ENCODE results near the gene DRC7.

DRC7 gene

GRCh38 chr16:57698812-57699405 is 4.3 kb downstream of the DRC7 start:
- no peak for DNase-seq (ENCODE audit: extremely low spot score)
- POLR2A ChIA-PET: no interaction called here
- CTCF ChIA-PET: no interaction called here
- TF ChIP-seq ARNT (IDR thresholded peaks at IDR 0.05) (no peak), TARDBP (IDR thresholded peaks at IDR 0.05) (no peak), LEF1 (IDR thresholded peaks at IDR 0.05; ENCODE audit: borderline replicate concordance) (no peak), HDGF (IDR thresholded peaks at IDR 0.05; ENCODE audit: borderline replicate concordance) (no peak), BHLHE40 (IDR thresholded peaks at IDR 0.05; ENCODE audit: borderline replicate concordance) (no peak), SP1 (IDR thresholded peaks at IDR 0.05) (no peak), ZNF384 (IDR thresholded peaks at IDR 0.05) (no peak)

- ChIA-PET CTCF (no interaction called here), POLR2A (no interaction called here)
- no peak for DNase-seq (ENCODE audit: extremely low spot score)
- TF ChIP-seq NFRKB (IDR thresholded peaks at IDR 0.05) (no peak), ZNF384 (IDR thresholded peaks at IDR 0.05) (no peak), BHLHE40 (IDR thresholded peaks at IDR 0.05; ENCODE audit: borderline replicate concordance) (no peak), ELF4 (IDR thresholded peaks at IDR 0.05) (no peak)
These were observed 4.9 kb downstream of the DRC7 start for GRCh38 chr16:57699481-57699880.

GRCh38 chr16:57699899-57700298 is 5.3 kb downstream of the DRC7 start:
- TF ChIP-seq SP1 (IDR thresholded peaks at IDR 0.05) (no peak), SUZ12 (IDR thresholded peaks at IDR 0.05) (no peak), ARNT (IDR thresholded peaks at IDR 0.05) (no peak), HDGF (IDR thresholded peaks at IDR 0.05; ENCODE audit: borderline replicate concordance) (no peak), ZNF384 (IDR thresholded peaks at IDR 0.05) (no peak), LEF1 (IDR thresholded peaks at IDR 0.05; ENCODE audit: borderline replicate concordance) (no peak), L3MBTL2 (conservative IDR thresholded peaks at IDR 0.05) (no peak), TARDBP (IDR thresholded peaks at IDR 0.05) (no peak), FOXM1 (IDR thresholded peaks at IDR 0.05; ENCODE audit: borderline replicate concordance) (no peak), PKNOX1 (IDR thresholded peaks at IDR 0.05) (no peak), ELF4 (IDR thresholded peaks at IDR 0.05) (no peak), BHLHE40 (IDR thresholded peaks at IDR 0.05; ENCODE audit: borderline replicate concordance) (no peak), NFRKB (IDR thresholded peaks at IDR 0.05) (no peak), FOXA1 (IDR thresholded peaks at IDR 0.05) (no peak)
- DNase-seq (ENCODE audit: extremely low spot score): no peak
- ChIA-PET POLR2A (no interaction called here), CTCF (no interaction called here)

DNA sequence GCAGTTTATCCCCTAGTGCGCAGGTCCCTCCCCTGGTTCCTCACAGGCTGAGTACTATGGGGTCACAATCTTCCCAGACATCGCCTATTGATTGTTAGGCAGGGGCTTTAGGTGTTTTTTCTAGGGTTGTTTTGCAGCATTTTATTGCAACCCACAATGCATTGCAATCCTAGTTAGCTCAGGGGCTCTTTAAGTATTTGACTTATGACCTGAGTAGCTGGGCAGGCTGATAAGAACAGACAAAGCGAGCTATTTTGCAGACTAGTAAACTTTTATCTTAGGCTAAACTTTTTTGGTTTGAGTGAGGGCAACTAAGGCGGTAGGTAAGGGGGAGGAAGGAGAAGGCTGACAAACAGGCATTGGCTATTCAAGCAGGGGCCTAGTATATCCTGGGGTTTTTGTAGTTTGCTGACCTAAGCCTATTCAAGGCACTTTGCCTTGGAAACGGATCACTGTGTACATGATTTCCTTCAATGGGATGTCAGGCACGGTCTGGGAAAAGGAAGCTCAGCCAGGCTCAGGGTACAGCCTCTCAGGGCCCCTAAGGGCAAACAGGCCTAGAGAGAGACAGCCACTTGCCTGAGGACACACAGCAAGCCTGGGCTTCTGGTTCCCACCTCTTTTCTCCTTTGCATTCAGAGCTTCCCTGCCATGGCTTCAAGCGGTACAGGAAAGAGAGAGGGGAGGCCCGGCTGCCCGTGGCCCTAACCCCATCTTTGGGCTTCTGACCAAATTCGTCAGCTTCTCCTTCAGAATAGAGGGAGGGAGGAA is 6.4 kb downstream of the DRC7 start:
- CTCF ChIA-PET: no interaction called here

GRCh38 chr16:57701759-57702371 is 7.3 kb downstream of the DRC7 start:
- CTCF ChIA-PET: no interaction called here
- POLR2A ChIA-PET: no interaction called here
- DNase-seq (ENCODE audit: extremely low spot score): no peak
- TF ChIP-seq PKNOX1 (IDR thresholded peaks at IDR 0.05) (peak; percentile 6; the same call in 1 of the 2 replicates), HDGF (IDR thresholded peaks at IDR 0.05; ENCODE audit: borderline replicate concordance) (no peak)

More for the DNA sequence above, 6.4 kb downstream of the DRC7 start:
- DNase-seq (ENCODE audit: extremely low spot score): no peak
- TF ChIP-seq CTBP1 (IDR thresholded peaks at IDR 0.05; ENCODE audit: borderline replicate concordance) (no peak), ZNF384 (IDR thresholded peaks at IDR 0.05) (no peak), BHLHE40 (IDR thresholded peaks at IDR 0.05; ENCODE audit: borderline replicate concordance) (no peak), SUZ12 (IDR thresholded peaks at IDR 0.05) (no peak), FOXM1 (IDR thresholded peaks at IDR 0.05; ENCODE audit: borderline replicate concordance) (no peak), L3MBTL2 (conservative IDR thresholded peaks at IDR 0.05) (no peak), FOXK2 (IDR thresholded peaks at IDR 0.05) (no peak), NFRKB (IDR thresholded peaks at IDR 0.05) (no peak), SP1 (IDR thresholded peaks at IDR 0.05) (no peak), ARNT (IDR thresholded peaks at IDR 0.05) (no peak), FOXA1 (IDR thresholded peaks at IDR 0.05) (no peak), TARDBP (IDR thresholded peaks at IDR 0.05) (no peak), LEF1 (IDR thresholded peaks at IDR 0.05; ENCODE audit: borderline replicate concordance) (no peak), HDGF (IDR thresholded peaks at IDR 0.05; ENCODE audit: borderline replicate concordance) (no peak), ELF4 (IDR thresholded peaks at IDR 0.05) (no peak), PKNOX1 (IDR thresholded peaks at IDR 0.05) (no peak)
- POLR2A ChIA-PET: interaction anchor here (0.6 kb wide), 1 partner anchor 354 kb away, joined by 3 read pairs; no protein-coding TSS in a partner anchor

DNA sequence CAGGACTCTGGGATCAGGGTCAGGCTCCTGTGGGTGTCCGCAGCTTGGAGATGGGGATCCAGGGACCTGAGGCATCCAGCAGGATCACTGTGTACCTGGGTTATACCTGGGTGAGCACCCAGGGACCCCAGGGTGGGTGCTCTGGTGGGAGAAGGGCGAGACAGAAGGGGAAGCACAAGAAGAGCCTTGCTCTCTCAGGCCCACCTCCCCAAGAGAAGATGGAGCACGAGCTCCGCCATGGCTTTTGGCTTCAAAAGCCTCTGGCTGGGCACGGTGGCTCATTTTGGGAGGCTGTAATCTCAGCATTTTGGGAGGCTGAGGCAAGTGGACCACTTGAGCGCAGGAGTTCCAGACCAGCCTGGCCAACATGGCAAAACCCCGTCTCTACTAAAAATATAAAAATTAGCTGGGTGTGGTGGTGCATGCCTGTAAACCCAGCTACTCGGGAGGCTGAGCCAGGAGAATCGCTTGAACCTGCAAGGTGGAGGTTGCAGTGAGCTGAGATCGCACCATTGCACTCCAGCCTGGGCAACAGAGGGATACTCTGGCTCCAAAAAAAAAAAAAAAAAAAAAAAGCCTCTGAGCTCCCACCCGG is 8.9 kb downstream of the DRC7 start:
- no peak for DNase-seq (ENCODE audit: extremely low spot score)
- TF ChIP-seq SP1 (IDR thresholded peaks at IDR 0.05): no peak
- no peak for TF ChIP-seq BHLHE40 (IDR thresholded peaks at IDR 0.05; ENCODE audit: borderline replicate concordance)
- TF ChIP-seq CTBP1 (IDR thresholded peaks at IDR 0.05; ENCODE audit: borderline replicate concordance): no peak
- TF ChIP-seq FOXM1 (IDR thresholded peaks at IDR 0.05; ENCODE audit: borderline replicate concordance): no peak
- no peak for TF ChIP-seq TARDBP (IDR thresholded peaks at IDR 0.05)
- no peak for TF ChIP-seq LEF1 (IDR thresholded peaks at IDR 0.05; ENCODE audit: borderline replicate concordance)
- no peak for TF ChIP-seq L3MBTL2 (conservative IDR thresholded peaks at IDR 0.05)
- no peak for TF ChIP-seq PKNOX1 (IDR thresholded peaks at IDR 0.05)
- no peak for TF ChIP-seq FOXA1 (IDR thresholded peaks at IDR 0.05)
- no peak for TF ChIP-seq ZNF384 (IDR thresholded peaks at IDR 0.05)
- no peak for TF ChIP-seq HDGF (IDR thresholded peaks at IDR 0.05; ENCODE audit: borderline replicate concordance)
- no peak for TF ChIP-seq SUZ12 (IDR thresholded peaks at IDR 0.05)
- TF ChIP-seq ELF4 (IDR thresholded peaks at IDR 0.05): no peak
- no peak for TF ChIP-seq FOXK2 (IDR thresholded peaks at IDR 0.05)
- CTCF ChIA-PET: no interaction called here
- POLR2A ChIA-PET: no interaction called here
